ENCODE results near the gene CHN1.

CHN1 gene

GRCh38 chr2:174970092-174970491 is 35.1 kb downstream of the CHN1 start:
- Histone ChIP-seq H4K8ac (ENCODE audit: low read length) (no peak overlapping the region), H3K4me3 (ENCODE audit: insufficient read depth in 1 of 2, low read depth in 1 of 2, low read length in 2 of 2) (no peak overlapping the region), H3K23ac (ENCODE audit: low read length in 2 of 2) (no peak overlapping the region), H2BK12ac (ENCODE audit: low read length in 2 of 2) (no peak overlapping the region), H3K9me3 (ENCODE audit: control insufficient read depth, low read length) (no peaks in the 10 kb centered on the region), H3K9ac (ENCODE audit: low read length) (no peak overlapping the region), H2BK120ac (ENCODE audit: low read depth, low read length) (no peak overlapping the region), H4K91ac (ENCODE audit: low read length) (no peak overlapping the region), H3K4me2 (ENCODE audit: low read length, poor library complexity, severe bottlenecking) (no peak overlapping the region), H3K18ac (ENCODE audit: low read depth in 1 of 2, low read length in 2 of 2) (no peak overlapping the region), H2BK5ac (ENCODE audit: low read depth, low read length, poor library complexity, severe bottlenecking) (no peak overlapping the region), H3K14ac (ENCODE audit: low read length in 2 of 2) (no peak overlapping the region), H3K27ac (ENCODE audit: low read length, poor library complexity, severe bottlenecking) (no peak overlapping the region), H2BK15ac (ENCODE audit: low read depth, poor library complexity, severe bottlenecking) (no peak overlapping the region), H2AK5ac (ENCODE audit: low read length, severe bottlenecking) (no peak overlapping the region), H3K4me1 (ENCODE audit: control insufficient read depth, insufficient read depth, low read depth, low read length) (peaks cover 3% of the 10 kb centered on the region), H3K4ac (ENCODE audit: low read depth in 1 of 2, low read length in 2 of 2) (no peak overlapping the region), H3K36me3 (ENCODE audit: control insufficient read depth in 1 of 2, insufficient read depth in 2 of 2, low read depth in 1 of 2, low read length in 2 of 2) (no peaks in the 10 kb centered on the region), H2AFZ (ENCODE audit: low read depth, low read length) (no peak overlapping the region), H3K79me1 (replicated peaks; ENCODE audit: low read length, poor library complexity, severe bottlenecking) (no peaks in the 10 kb centered on the region), H3K27me3 (ENCODE audit: control insufficient read depth in 1 of 2, insufficient read depth in 1 of 2, low read length in 2 of 2) (no peaks in the 10 kb centered on the region)
- DNase-seq: peak; percentile 24
- WGBS: 100% methylated on average over 1 of the region's 1 CpG

GRCh38 chr2:174969091-174969734 is 36.0 kb downstream of the CHN1 start:
- H2BK12ac ChIP-seq (ENCODE audit: low read length in 2 of 2): no peak overlapping the region
- no peaks in the 10 kb centered on the region for H3K79me1 ChIP-seq (replicated peaks; ENCODE audit: low read length, poor library complexity, severe bottlenecking)
- H3K9ac ChIP-seq (ENCODE audit: low read length): no peak overlapping the region

GRCh38 chr2:174967691-174968260 is 37.4 kb downstream of the CHN1 start:
- Histone ChIP-seq H2BK15ac (ENCODE audit: low read depth, poor library complexity, severe bottlenecking) (no peak overlapping the region), H2AFZ (ENCODE audit: low read depth, low read length) (no peak overlapping the region), H3K4me1 (ENCODE audit: control insufficient read depth, insufficient read depth, low read depth, low read length) (no peaks in the 10 kb centered on the region), H3K9me3 (ENCODE audit: control insufficient read depth, low read length) (no peaks in the 10 kb centered on the region), H3K36me3 (ENCODE audit: control insufficient read depth in 1 of 2, insufficient read depth in 2 of 2, low read depth in 1 of 2, low read length in 2 of 2) (no peaks in the 10 kb centered on the region), H3K27me3 (ENCODE audit: control insufficient read depth in 1 of 2, insufficient read depth in 1 of 2, low read length in 2 of 2) (no peaks in the 10 kb centered on the region), H3K23ac (ENCODE audit: low read length in 2 of 2) (no peak overlapping the region), H3K79me1 (replicated peaks; ENCODE audit: low read length, poor library complexity, severe bottlenecking) (no peaks in the 10 kb centered on the region), H4K8ac (ENCODE audit: low read length) (no peak overlapping the region), H3K4me3 (ENCODE audit: insufficient read depth in 1 of 2, low read depth in 1 of 2, low read length in 2 of 2) (no peak overlapping the region), H3K9ac (ENCODE audit: low read length) (no peak overlapping the region), H2BK12ac (ENCODE audit: low read length in 2 of 2) (no peak overlapping the region), H2BK5ac (ENCODE audit: low read depth, low read length, poor library complexity, severe bottlenecking) (no peak overlapping the region), H3K14ac (ENCODE audit: low read length in 2 of 2) (no peak overlapping the region), H3K18ac (ENCODE audit: low read depth in 1 of 2, low read length in 2 of 2) (no peak overlapping the region), H3K27ac (ENCODE audit: low read length, poor library complexity, severe bottlenecking) (no peak overlapping the region), H2AK5ac (ENCODE audit: low read length, severe bottlenecking) (no peak overlapping the region), H3K4me2 (ENCODE audit: low read length, poor library complexity, severe bottlenecking) (no peak overlapping the region), H3K4ac (ENCODE audit: low read depth in 1 of 2, low read length in 2 of 2) (no peak overlapping the region), H4K91ac (ENCODE audit: low read length) (no peak overlapping the region), H2BK120ac (ENCODE audit: low read depth, low read length) (no peak overlapping the region)
- 100% methylated on average over 1 of the region's 3 CpGs for WGBS
- no peak for DNase-seq

More at GRCh38 chr2:174969091-174969734, 36.0 kb downstream of the CHN1 start:
- Histone ChIP-seq H3K4me1 (ENCODE audit: control insufficient read depth, insufficient read depth, low read depth, low read length) (peaks cover 3% of the 10 kb centered on the region), H4K91ac (ENCODE audit: low read length) (no peak overlapping the region), H3K23ac (ENCODE audit: low read length in 2 of 2) (no peak overlapping the region), H2BK120ac (ENCODE audit: low read depth, low read length) (no peak overlapping the region), H2BK15ac (ENCODE audit: low read depth, poor library complexity, severe bottlenecking) (no peak overlapping the region), H3K4ac (ENCODE audit: low read depth in 1 of 2, low read length in 2 of 2) (no peak overlapping the region), H3K4me2 (ENCODE audit: low read length, poor library complexity, severe bottlenecking) (no peak overlapping the region), H3K9me3 (ENCODE audit: control insufficient read depth, low read length) (no peaks in the 10 kb centered on the region), H3K36me3 (ENCODE audit: control insufficient read depth in 1 of 2, insufficient read depth in 2 of 2, low read depth in 1 of 2, low read length in 2 of 2) (no peaks in the 10 kb centered on the region), H3K14ac (ENCODE audit: low read length in 2 of 2) (no peak overlapping the region), H3K4me3 (ENCODE audit: insufficient read depth in 1 of 2, low read depth in 1 of 2, low read length in 2 of 2) (no peak overlapping the region), H2AFZ (ENCODE audit: low read depth, low read length) (no peak overlapping the region), H2AK5ac (ENCODE audit: low read length, severe bottlenecking) (no peak overlapping the region), H4K8ac (ENCODE audit: low read length) (no peak overlapping the region), H2BK5ac (ENCODE audit: low read depth, low read length, poor library complexity, severe bottlenecking) (no peak overlapping the region), H3K18ac (ENCODE audit: low read depth in 1 of 2, low read length in 2 of 2) (peak overlapping the region in 1 of 2 experiments; percentile 28), H3K27me3 (ENCODE audit: control insufficient read depth in 1 of 2, insufficient read depth in 1 of 2, low read length in 2 of 2) (no peaks in the 10 kb centered on the region), H3K27ac (ENCODE audit: low read length, poor library complexity, severe bottlenecking) (no peak overlapping the region)
- WGBS: 68% methylated on average over 6 of the region's 6 CpGs
- no peak for DNase-seq

GRCh38 chr2:174967086-174967485 is 38.1 kb downstream of the CHN1 start:
- H3K9ac ChIP-seq (ENCODE audit: low read length): no peak overlapping the region
- H4K91ac ChIP-seq (ENCODE audit: low read length): no peak overlapping the region
- no peak overlapping the region for H2BK120ac ChIP-seq (ENCODE audit: low read depth, low read length)
- no peak overlapping the region for H2AK5ac ChIP-seq (ENCODE audit: low read length, severe bottlenecking)
- no peak overlapping the region for H2BK5ac ChIP-seq (ENCODE audit: low read depth, low read length, poor library complexity, severe bottlenecking)
- H4K8ac ChIP-seq (ENCODE audit: low read length): no peak overlapping the region
- no peak overlapping the region for H3K4me3 ChIP-seq (ENCODE audit: insufficient read depth in 1 of 2, low read depth in 1 of 2, low read length in 2 of 2)
- no peak overlapping the region for H3K14ac ChIP-seq (ENCODE audit: low read length in 2 of 2)
- no peak overlapping the region for H3K23ac ChIP-seq (ENCODE audit: low read length in 2 of 2)
- no peak overlapping the region for H3K4me2 ChIP-seq (ENCODE audit: low read length, poor library complexity, severe bottlenecking)
- no peak overlapping the region for H2BK12ac ChIP-seq (ENCODE audit: low read length in 2 of 2)
- H3K27ac ChIP-seq (ENCODE audit: low read length, poor library complexity, severe bottlenecking): no peak overlapping the region
- H2AFZ ChIP-seq (ENCODE audit: low read depth, low read length): no peak overlapping the region
- H3K9me3 ChIP-seq (ENCODE audit: control insufficient read depth, low read length): no peaks in the 10 kb centered on the region
- WGBS: 100% methylated on average over 5 of the region's 6 CpGs
- no peak overlapping the region for H3K4ac ChIP-seq (ENCODE audit: low read depth in 1 of 2, low read length in 2 of 2)
- H3K79me1 ChIP-seq (replicated peaks; ENCODE audit: low read length, poor library complexity, severe bottlenecking): no peaks in the 10 kb centered on the region
- H3K27me3 ChIP-seq (ENCODE audit: control insufficient read depth in 1 of 2, insufficient read depth in 1 of 2, low read length in 2 of 2): no peaks in the 10 kb centered on the region
- no peak overlapping the region for H3K18ac ChIP-seq (ENCODE audit: low read depth in 1 of 2, low read length in 2 of 2)
- H2BK15ac ChIP-seq (ENCODE audit: low read depth, poor library complexity, severe bottlenecking): no peak overlapping the region
- H3K36me3 ChIP-seq (ENCODE audit: control insufficient read depth in 1 of 2, insufficient read depth in 2 of 2, low read depth in 1 of 2, low read length in 2 of 2): no peaks in the 10 kb centered on the region
- no peaks in the 10 kb centered on the region for H3K4me1 ChIP-seq (ENCODE audit: control insufficient read depth, insufficient read depth, low read depth, low read length)
- DNase-seq: no peak
